T-helper 2 cell treated with Interferon-gamma antibody and Interleukin-4, amounts not matched to agents 5 μg/mL and 100 μg/mL, for 36 hours (primary cell): ENCODE results near the gene PCDHB1.
"Not testable (repeated sequence)": the region's sequence is repeated elsewhere in the genome, so short reads cannot be mapped to it uniquely, and the experiment has no call there.

Experiments used
- DNase-seq: peaks from one replicate; pipeline ENCODE4 v3.0.0; 2021; ENCODE audit warnings: low spot score
- H3K27ac Mint-ChIP-seq: one replicate; pipeline ENCODE4 v1.8.0; 2021; ENCODE audit warnings: mild to moderate bottlenecking, mixed read lengths
- H3K27me3 Mint-ChIP-seq: one replicate; pipeline ENCODE4 v1.8.0; 2021; ENCODE audit warnings: low read depth, mixed read lengths
- H3K36me3 Mint-ChIP-seq: one replicate; pipeline ENCODE4 v1.8.0; 2021; ENCODE audit warnings: low read depth, mixed read lengths
- H3K4me1 Mint-ChIP-seq: one replicate; pipeline ENCODE4 v1.8.0; 2021; ENCODE audit warnings: low read depth, mixed read lengths
- H3K4me3 Mint-ChIP-seq: one replicate; pipeline ENCODE4 v1.8.0; 2022; ENCODE audit warnings: mild to moderate bottlenecking, moderate library complexity, mixed read lengths
- H3K9me3 Mint-ChIP-seq: one replicate; pipeline ENCODE4 v1.8.0; 2021; ENCODE audit warnings: mixed read lengths

PCDHB1 gene

GRCh38 chr5:141039061-141039460 is 12.1 kb upstream of the PCDHB1 start:
- Mint-ChIP-seq H3K36me3 (no peaks in the 10 kb centered on the region), H3K4me3 (no peak overlapping the region), H3K4me1 (no peaks in the 10 kb centered on the region), H3K9me3 (no peaks in the 10 kb centered on the region), H3K27ac (no peak overlapping the region), H3K27me3 (no peaks in the 10 kb centered on the region)
- DNase-seq = no peak

DNA sequence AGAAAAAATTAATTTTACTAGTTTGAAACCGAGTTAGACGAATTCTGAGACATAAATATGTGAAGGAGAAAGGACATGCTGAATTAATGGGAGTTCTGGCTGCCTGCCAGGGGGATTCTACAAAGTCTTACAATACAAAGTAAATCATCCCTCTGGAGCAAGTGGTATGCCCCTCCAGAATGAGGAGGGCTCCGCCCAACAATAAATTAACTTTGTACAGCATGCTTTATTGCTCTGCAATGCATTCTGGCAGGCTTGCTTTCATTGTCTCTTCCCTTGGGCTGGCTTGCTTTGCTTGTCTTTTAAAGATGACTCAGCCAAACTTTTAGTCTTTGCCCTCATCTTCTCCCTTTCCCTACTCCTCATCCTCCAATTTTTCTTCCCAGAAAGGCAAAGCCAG is 11.7 kb upstream of the PCDHB1 start:
- Mint-ChIP-seq H3K27me3 (no peaks in the 10 kb centered on the region), H3K36me3 (no peaks in the 10 kb centered on the region), H3K9me3 (no peaks in the 10 kb centered on the region), H3K4me3 (no peak overlapping the region), H3K4me1 (no peaks in the 10 kb centered on the region), H3K27ac (no peak overlapping the region)
- no peak for DNase-seq

- H3K27me3 Mint-ChIP-seq = no peaks in the 10 kb centered on the region
- no peak for DNase-seq
- no peaks in the 10 kb centered on the region for H3K9me3 Mint-ChIP-seq
Measured at GRCh38 chr5:141040093-141040770, 10.9 kb upstream of the PCDHB1 start.

DNA sequence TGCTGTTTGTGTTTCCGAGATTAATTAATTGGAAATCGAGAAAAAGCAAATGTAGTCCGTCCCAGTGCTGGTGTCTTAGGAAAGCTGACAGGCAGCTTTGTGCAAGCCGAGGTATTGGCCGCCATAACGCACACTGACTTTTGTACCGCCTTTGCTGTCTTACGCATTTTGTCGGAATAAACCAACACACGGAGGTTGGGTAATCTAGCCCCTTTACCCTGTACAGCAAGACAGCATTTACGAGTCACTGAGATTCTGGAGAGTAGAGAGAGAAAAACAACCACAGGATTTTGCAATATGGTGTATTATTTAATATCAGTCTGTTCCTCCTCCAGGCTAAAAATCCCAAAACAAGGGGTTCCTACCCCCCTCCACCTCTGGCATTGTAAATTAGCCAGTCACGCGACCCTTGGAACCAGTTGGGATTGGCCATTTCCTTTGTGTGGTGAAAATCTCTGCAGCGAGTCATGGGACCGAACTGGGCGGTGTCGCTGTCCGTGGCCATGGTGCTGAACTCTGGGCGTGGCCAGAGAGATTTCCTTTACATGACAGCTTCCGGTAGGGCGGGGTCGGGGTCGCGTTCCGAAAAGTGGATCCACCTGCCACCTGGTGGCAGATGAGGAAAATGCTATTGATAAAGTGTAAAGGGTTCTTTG is 10.3 kb upstream of the PCDHB1 start:
- peak; percentile 66 for DNase-seq
- H3K4me3 Mint-ChIP-seq = no peak overlapping the region
- H3K4me1 Mint-ChIP-seq = no peaks in the 10 kb centered on the region
- H3K36me3 Mint-ChIP-seq = no peaks in the 10 kb centered on the region
- H3K27me3 Mint-ChIP-seq = no peaks in the 10 kb centered on the region
- no peak overlapping the region for H3K27ac Mint-ChIP-seq
- no peaks in the 10 kb centered on the region for H3K9me3 Mint-ChIP-seq

More at GRCh38 chr5:141040093-141040770, 10.9 kb upstream of the PCDHB1 start:
- Mint-ChIP-seq H3K4me1 (no peaks in the 10 kb centered on the region), H3K4me3 (no peak overlapping the region), H3K36me3 (no peaks in the 10 kb centered on the region), H3K27ac (no peak overlapping the region)

GRCh38 chr5:141041427-141041785 is 9.8 kb upstream of the PCDHB1 start:
- no peaks in the 10 kb centered on the region for H3K9me3 Mint-ChIP-seq
- no peaks in the 10 kb centered on the region for H3K4me1 Mint-ChIP-seq
- H3K27ac Mint-ChIP-seq = no peak overlapping the region
- no peaks in the 10 kb centered on the region for H3K36me3 Mint-ChIP-seq
- H3K27me3 Mint-ChIP-seq = no peaks in the 10 kb centered on the region
- no peak for DNase-seq
- no peak overlapping the region for H3K4me3 Mint-ChIP-seq

GRCh38 chr5:141042555-141042954 is 8.6 kb upstream of the PCDHB1 start:
- H3K36me3 Mint-ChIP-seq = no peaks in the 10 kb centered on the region
- H3K27ac Mint-ChIP-seq = no peak overlapping the region
- no peak overlapping the region for H3K4me3 Mint-ChIP-seq
- no peaks in the 10 kb centered on the region for H3K27me3 Mint-ChIP-seq
- H3K9me3 Mint-ChIP-seq = no peaks in the 10 kb centered on the region
- DNase-seq = no peak
- no peaks in the 10 kb centered on the region for H3K4me1 Mint-ChIP-seq

DNA sequence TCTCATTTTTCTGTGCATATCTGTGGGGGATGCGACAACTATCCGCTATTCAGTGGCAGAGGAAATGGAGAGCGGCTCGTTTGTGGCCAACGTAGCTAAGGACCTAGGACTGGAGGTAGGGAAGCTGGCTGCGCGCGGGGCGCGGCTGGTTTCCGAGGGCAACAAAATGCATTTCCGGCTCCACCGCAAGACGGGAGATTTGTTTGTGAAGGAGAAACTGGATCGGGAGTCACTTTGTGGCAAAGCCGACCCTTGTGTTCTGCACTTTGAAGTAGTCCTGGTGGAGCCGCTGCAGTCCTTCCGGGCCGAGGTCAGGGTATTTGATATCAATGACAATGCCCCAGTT is 320 bp downstream of the PCDHB1 start:
- Mint-ChIP-seq H3K27me3 (no peaks in the 10 kb centered on the region), H3K27ac (no peak overlapping the region)

DNA sequence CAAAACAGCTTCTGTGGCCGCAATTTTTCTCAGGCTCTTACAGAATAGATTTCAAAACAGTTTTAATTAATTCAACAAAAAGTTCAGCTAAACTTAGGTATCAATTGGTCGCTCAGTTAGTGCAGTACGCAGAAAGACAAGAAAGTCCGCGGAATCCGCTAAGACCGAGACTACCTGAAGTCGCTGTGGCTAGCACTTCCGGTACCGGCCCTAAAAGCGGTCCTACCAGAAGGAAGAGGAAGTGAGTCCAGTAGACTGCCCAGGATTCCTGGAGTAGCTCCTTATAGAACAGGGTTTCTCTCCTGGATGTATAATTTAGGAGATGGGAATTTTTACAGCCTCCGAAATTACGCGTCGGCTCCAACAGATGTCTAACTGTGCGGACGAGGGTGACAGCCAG is 26.7 kb downstream of the PCDHB1 start:
- peaks cover 10% of the 10 kb centered on the region for H3K9me3 Mint-ChIP-seq
- H3K27me3 Mint-ChIP-seq = no peaks in the 10 kb centered on the region
- H3K4me1 Mint-ChIP-seq = no peaks in the 10 kb centered on the region
- H3K4me3 Mint-ChIP-seq = no peak overlapping the region
- no peak overlapping the region for H3K27ac Mint-ChIP-seq
- DNase-seq = no peak
- H3K36me3 Mint-ChIP-seq = no peaks in the 10 kb centered on the region

More for the DNA sequence above, 320 bp downstream of the PCDHB1 start:
- Mint-ChIP-seq H3K4me3 (no peak overlapping the region), H3K4me1 (no peaks in the 10 kb centered on the region), H3K9me3 (peaks cover 18% of the 10 kb centered on the region), H3K36me3 (no peaks in the 10 kb centered on the region)
- DNase-seq = no peak

DNA sequence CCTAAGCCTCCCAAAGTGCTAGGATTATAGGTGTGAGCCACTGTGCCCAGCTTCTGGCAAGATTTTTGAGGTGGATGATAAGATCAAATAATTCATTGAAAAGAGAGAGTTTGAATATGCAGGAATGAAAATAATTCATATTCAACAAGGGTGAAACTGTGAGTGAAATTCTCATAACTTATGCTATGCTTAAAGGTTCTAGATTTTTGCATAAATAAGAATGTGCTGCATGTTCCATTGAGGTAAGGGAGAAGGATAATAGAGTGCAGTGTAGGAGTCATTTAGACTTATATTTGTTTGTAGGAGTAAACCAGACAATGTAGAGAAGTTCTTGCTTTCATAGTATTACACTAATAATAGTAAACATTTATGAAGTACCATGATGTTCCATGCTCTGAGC is 31.1 kb downstream of the PCDHB1 start:
- DNase-seq = no peak
- Mint-ChIP-seq H3K4me1 (peaks cover 3% of the 10 kb centered on the region), H3K4me3 (no peak overlapping the region), H3K36me3 (no peaks in the 10 kb centered on the region), H3K9me3 (peaks cover 12% of the 10 kb centered on the region), H3K27me3 (no peaks in the 10 kb centered on the region), H3K27ac (no peak overlapping the region)

GRCh38 chr5:141084487-141084989 is 33.4 kb downstream of the PCDHB1 start:
- Mint-ChIP-seq H3K27me3 (no peaks in the 10 kb centered on the region), H3K27ac (no peak overlapping the region), H3K36me3 (no peaks in the 10 kb centered on the region), H3K4me3 (peak overlapping the region; percentile 88), H3K9me3 (peaks cover 12% of the 10 kb centered on the region), H3K4me1 (peaks cover 3% of the 10 kb centered on the region)
- DNase-seq = peak; percentile 7

GRCh38 chr5:141094481-141095262 is 43.5 kb downstream of the PCDHB1 start, which contains the start of gene PCDHB2:
TSS of gene PCDHB2 (plus strand) at chr5:141094615. CDS start at chr5:141094791, 176 bp downstream.
- peaks cover 32% of the 10 kb centered on the region for H3K9me3 Mint-ChIP-seq
- H3K36me3 Mint-ChIP-seq = no peaks in the 10 kb centered on the region
- no peaks in the 10 kb centered on the region for H3K27me3 Mint-ChIP-seq
- H3K27ac Mint-ChIP-seq = no peak within 1 kb of the TSS
- no peaks in the 10 kb centered on the region for H3K4me1 Mint-ChIP-seq
- DNase-seq = no peak
- H3K4me3 Mint-ChIP-seq = peak within 1 kb of the TSS; percentile 50

DNA sequence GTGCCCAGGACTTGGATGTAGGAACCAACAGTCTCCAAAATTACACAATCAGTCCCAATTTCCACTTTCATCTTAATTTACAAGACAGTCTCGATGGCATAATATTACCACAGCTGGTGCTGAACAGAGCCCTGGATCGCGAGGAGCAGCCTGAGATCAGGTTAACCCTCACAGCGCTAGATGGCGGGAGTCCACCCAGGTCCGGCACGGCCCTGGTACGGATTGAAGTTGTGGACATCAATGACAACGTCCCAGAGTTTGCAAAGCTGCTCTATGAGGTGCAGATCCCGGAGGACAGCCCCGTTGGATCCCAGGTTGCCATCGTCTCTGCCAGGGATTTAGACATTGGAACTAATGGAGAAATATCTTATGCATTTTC is 44.1 kb downstream of the PCDHB1 start:
- no peak for DNase-seq
- Mint-ChIP-seq H3K27me3 (no peaks in the 10 kb centered on the region), H3K9me3 (peaks cover 36% of the 10 kb centered on the region), H3K27ac (no peak overlapping the region), H3K36me3 (no peaks in the 10 kb centered on the region), H3K4me3 (no peak overlapping the region), H3K4me1 (no peaks in the 10 kb centered on the region)

- not testable (repeated sequence) for H3K27me3 Mint-ChIP-seq, H3K4me1 Mint-ChIP-seq, H3K36me3 Mint-ChIP-seq, H3K4me3 Mint-ChIP-seq, DNase-seq, H3K27ac Mint-ChIP-seq
- peaks cover 46% of the 10 kb centered on the region for H3K9me3 Mint-ChIP-seq
Measured at GRCh38 chr5:141096181-141096580, 45.0 kb downstream of the PCDHB1 start.

DNA sequence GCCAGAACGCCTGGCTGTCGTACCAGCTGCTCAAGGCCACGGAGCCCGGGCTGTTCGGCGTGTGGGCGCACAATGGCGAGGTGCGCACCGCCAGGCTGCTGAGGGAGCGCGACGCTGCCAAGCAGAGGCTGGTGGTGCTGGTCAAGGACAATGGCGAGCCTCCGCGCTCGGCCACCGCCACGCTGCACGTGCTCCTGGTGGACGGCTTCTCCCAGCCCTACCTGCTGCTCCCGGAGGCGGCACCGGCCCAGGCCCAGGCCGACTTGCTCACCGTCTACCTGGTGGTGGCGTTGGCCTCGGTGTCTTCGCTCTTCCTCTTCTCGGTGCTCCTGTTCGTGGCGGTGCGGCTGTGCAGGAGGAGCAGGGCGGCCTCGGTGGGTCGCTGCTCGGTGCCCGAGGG is 45.4 kb downstream of the PCDHB1 start:
- H3K27me3 Mint-ChIP-seq, H3K4me1 Mint-ChIP-seq: not testable (repeated sequence)
- H3K9me3 Mint-ChIP-seq = peaks cover 50% of the 10 kb centered on the region

More for the DNA sequence above, 45.4 kb downstream of the PCDHB1 start:
- not testable (repeated sequence) for H3K27ac Mint-ChIP-seq, DNase-seq, H3K4me3 Mint-ChIP-seq, H3K36me3 Mint-ChIP-seq
